ENCODE results near the gene MICALL1. TPM values are rescaled to one million over a fixed set of nuclear protein-coding genes. Genes with fewer than 3 reads are reported as not detected.

The MICALL1 gene
- total and polyA plus RNA-seq, 9 donors = 21.7 to 73.8 (median 50.5) TPM

GRCh38 chr22:37991731-37992442, 85.8 kb downstream of the MICALL1 start:
- Histone ChIP-seq H3K36me3 (ENCODE audit: control insufficient read depth, insufficient read depth, low read length) (peaks cover 8% of the 10 kb centered on the region), H3K9me3 (replicated peaks; ENCODE audit: control insufficient read depth, low read depth, low read length) (no peaks in the 10 kb centered on the region), H3K4me3 (ENCODE audit: low read length) (no peak overlapping the region), H3K27ac (ENCODE audit: low read length) (no peak overlapping the region), H3K27me3 (ENCODE audit: control insufficient read depth, insufficient read depth, low read length) (no peaks in the 10 kb centered on the region), H3K4me1 (ENCODE audit: control insufficient read depth, insufficient read depth, low read length) (peaks cover 30% of the 10 kb centered on the region)
- no peak for DNase-seq
- WGBS (ENCODE audit: insufficient coverage) = 69% methylated on average over 3 of the region's 6 CpGs

Other genes starting within 250 kb of the MICALL1 start
- gene PDXP, start 247.6 kb upstream of the MICALL1 start, total RNA-seq = 10.8 TPM
- gene PDXP, start 247.6 kb upstream of the MICALL1 start, polyA plus RNA-seq (ENCODE audit: insufficient read depth in 1 of 8, insufficient read length in 8 of 8, low replicate concordance in 1 of 8) = 10 to 100 TPM; 12.5 to 17.8 (median 15.4) TPM
- 2,864 TPM for gene LGALS1, start 230.7 kb upstream of the MICALL1 start, total RNA-seq
- 1,000 to 10,000 TPM; 1,526 to 2,219 (median 2,039) TPM for gene LGALS1, start 230.7 kb upstream of the MICALL1 start, polyA plus RNA-seq (ENCODE audit: insufficient read depth in 1 of 8, insufficient read length in 8 of 8, low replicate concordance in 1 of 8)
- gene NOL12, start 220.0 kb upstream of the MICALL1 start, total RNA-seq = 16.2 TPM
- 10 to 100 TPM; 15.8 to 18.5 (median 17.8) TPM for gene NOL12, start 220.0 kb upstream of the MICALL1 start, polyA plus RNA-seq (ENCODE audit: insufficient read depth in 1 of 8, insufficient read length in 8 of 8, low replicate concordance in 1 of 8)
- gene TRIOBP, start 209.2 kb upstream of the MICALL1 start, total RNA-seq = 36.4 TPM
- gene TRIOBP, start 209.2 kb upstream of the MICALL1 start, polyA plus RNA-seq (ENCODE audit: insufficient read depth in 1 of 8, insufficient read length in 8 of 8, low replicate concordance in 1 of 8) = 10 to 100 TPM; 39.5 to 61.5 (median 53.4) TPM
- 7.4 TPM for gene GCAT, start 98.4 kb upstream of the MICALL1 start, total RNA-seq
- gene GCAT, start 98.4 kb upstream of the MICALL1 start, polyA plus RNA-seq (ENCODE audit: insufficient read depth in 1 of 8, insufficient read length in 8 of 8, low replicate concordance in 1 of 8) = 1 to 10 TPM; 4.4 to 8.3 (median 6.5) TPM
- not detected for gene GALR3, start 82.9 kb upstream of the MICALL1 start, total RNA-seq
- gene GALR3, start 82.9 kb upstream of the MICALL1 start, polyA plus RNA-seq (ENCODE audit: insufficient read depth in 1 of 8, insufficient read length in 8 of 8, low replicate concordance in 1 of 8) = under 1 TPM in 3 of 8 donors, not detected in 5; 0.09 to 0.14 (median 0.10) TPM
- 9.8 TPM for gene ANKRD54, start 62.0 kb upstream of the MICALL1 start, total RNA-seq
- gene ANKRD54, start 62.0 kb upstream of the MICALL1 start, polyA plus RNA-seq (ENCODE audit: insufficient read depth in 1 of 8, insufficient read length in 8 of 8, low replicate concordance in 1 of 8) = 10 to 100 TPM; 10.0 to 15.4 (median 11.7) TPM
- gene EIF3L, start 56.9 kb upstream of the MICALL1 start, total RNA-seq = 1,312 TPM
- 1,000 to 10,000 TPM; 1,056 to 1,352 (median 1,211) TPM for gene EIF3L, start 56.9 kb upstream of the MICALL1 start, polyA plus RNA-seq (ENCODE audit: insufficient read depth in 1 of 8, insufficient read length in 8 of 8, low replicate concordance in 1 of 8)
- 0.18 TPM for gene C22orf23, start 47.3 kb downstream of the MICALL1 start, total RNA-seq
- gene C22orf23, start 47.3 kb downstream of the MICALL1 start, polyA plus RNA-seq (ENCODE audit: insufficient read depth in 1 of 8, insufficient read length in 8 of 8, low replicate concordance in 1 of 8) = 10 to 100 TPM in 4 of 8 donors, 1 to 10 TPM in 4; 7.7 to 15.2 (median 10.0) TPM
- 58.1 TPM for gene POLR2F, start 47.4 kb downstream of the MICALL1 start, total RNA-seq
- gene POLR2F, start 47.4 kb downstream of the MICALL1 start, polyA plus RNA-seq (ENCODE audit: insufficient read depth in 1 of 8, insufficient read length in 8 of 8, low replicate concordance in 1 of 8) = 10 to 100 TPM; 45.3 to 55.1 (median 50.3) TPM
- gene SOX10, start 78.3 kb downstream of the MICALL1 start, total RNA-seq = 2.2 TPM
- 10 to 100 TPM in 2 of 8 donors, 1 to 10 TPM in 6; 4.4 to 19.8 (median 8.1) TPM for gene SOX10, start 78.3 kb downstream of the MICALL1 start, polyA plus RNA-seq (ENCODE audit: insufficient read depth in 1 of 8, insufficient read length in 8 of 8, low replicate concordance in 1 of 8)
- gene PICK1, start 151.1 kb downstream of the MICALL1 start, total RNA-seq = 11.9 TPM
- 10 to 100 TPM in 7 of 8 donors, 1 to 10 TPM in 1; 8.8 to 13.1 (median 10.4) TPM for gene PICK1, start 151.1 kb downstream of the MICALL1 start, polyA plus RNA-seq (ENCODE audit: insufficient read depth in 1 of 8, insufficient read length in 8 of 8, low replicate concordance in 1 of 8)
- gene SLC16A8, start 177.9 kb downstream of the MICALL1 start, total RNA-seq = 2.4 TPM
- 1 to 10 TPM; 1.0 to 3.4 (median 2.2) TPM for gene SLC16A8, start 177.9 kb downstream of the MICALL1 start, polyA plus RNA-seq (ENCODE audit: insufficient read depth in 1 of 8, insufficient read length in 8 of 8, low replicate concordance in 1 of 8)
- gene BAIAP2L2, start 204.4 kb downstream of the MICALL1 start, total RNA-seq = 0.22 TPM
- gene BAIAP2L2, start 204.4 kb downstream of the MICALL1 start, polyA plus RNA-seq (ENCODE audit: insufficient read depth in 1 of 8, insufficient read length in 8 of 8, low replicate concordance in 1 of 8) = 1 to 10 TPM in 6 of 8 donors, under 1 TPM in 2; 0.61 to 6.4 (median 1.3) TPM